GM10248 (cell line): ENCODE data around the gene CUBN.

Source experiments
- CTCF ChIA-PET: fragments of 300-600 bp; sonication (Branson Sonifier 250); formaldehyde crosslinking; extraction: SDS; loops from one replicate; lab custom pipeline; 2021; ENCODE audit warnings: antibody characterized with exemption; lab: Yijun Ruan, JAX
- POLR2A ChIA-PET: fragments of 350-650 bp; sonication (Branson Sonifier 250); formaldehyde crosslinking; extraction: SDS; loops from one replicate; lab custom pipeline; 2020; ENCODE audit warnings: antibody characterized with exemption; lab: Yijun Ruan, JAX
- DNase-seq: peaks from one replicate; pipeline ENCODE4 v3.0.0; 2012; ENCODE audit errors: extremely low spot score
- CTCF ChIP-seq: IDR thresholded peaks from 2 replicates; pipeline ENCODE4 v1.5.1; 2012; ENCODE audit warnings: mild to moderate bottlenecking, low read depth; ENCODE audit errors: extremely low read depth, missing control alignments, control extremely low read depth

CUBN gene

GRCh38 chr10:17134737-17135260, 5.2 kb upstream of the CUBN start:
- no peak for TF ChIP-seq CTCF
- ChIA-PET POLR2A (interaction anchor here (0.7 kb wide), 1 partner anchor 96 kb away, joined by 3 read pairs; no protein-coding TSS in a partner anchor), CTCF (interaction anchor here (0.9 kb wide), 1 partner anchor 9 kb away, joined by 3 read pairs; no protein-coding TSS in a partner anchor)
- no peak for DNase-seq

- ChIA-PET POLR2A (interaction anchor here (0.7 kb wide), 1 partner anchor 97 kb away, joined by 3 read pairs; no protein-coding TSS in a partner anchor), CTCF (interaction anchor here (0.9 kb wide), 1 partner anchor 9 kb away, joined by 3 read pairs; no protein-coding TSS in a partner anchor)
- no peak for TF ChIP-seq CTCF
- DNase-seq = no peak
Observed at GRCh38 chr10:17134282-17134681, 4.7 kb upstream of the CUBN start.

GRCh38 chr10:17128261-17128660, 1.4 kb downstream of the CUBN start:
- ChIA-PET POLR2A (no interaction called here), CTCF (no interaction called here)
- no peak for TF ChIP-seq CTCF
- DNase-seq = no peak

- TF ChIP-seq CTCF = no peak
- CTCF ChIA-PET = no interaction called here
- POLR2A ChIA-PET = no interaction called here
- no peak for DNase-seq
Observed at GRCh38 chr10:17126327-17126726, 3.3 kb downstream of the CUBN start.

GRCh38 chr10:17125206-17125893, 4.3 kb downstream of the CUBN start:
- ChIA-PET POLR2A (no interaction called here), CTCF (no interaction called here)
- DNase-seq = no peak
- TF ChIP-seq CTCF = no peak

- no peak for DNase-seq
- POLR2A ChIA-PET = no interaction called here
- CTCF ChIA-PET = no interaction called here
- TF ChIP-seq CTCF = no peak
Observed at GRCh38 chr10:17123961-17124360, 5.7 kb downstream of the CUBN start.
